Ishikawa (cell line): ENCODE results near the gene MOB3B.

Experiments
- CEBPB ChIP-seq: IDR thresholded peaks from 2 replicates; pipeline ENCODE4 v1.6.1; 2012
- CREB1 ChIP-seq: IDR thresholded peaks from 2 replicates; pipeline ENCODE4 v1.6.1; 2012; ENCODE audit warnings: low read depth
- EGR1 ChIP-seq: IDR thresholded peaks from 2 replicates; pipeline ENCODE4 v1.6.1; 2012
- EP300 ChIP-seq: IDR thresholded peaks from 2 replicates; pipeline ENCODE4 v1.6.1; 2012; ENCODE audit warnings: borderline replicate concordance
- FOXM1 ChIP-seq: IDR thresholded peaks from 2 replicates; pipeline ENCODE4 v1.6.1; 2012; ENCODE audit warnings: low read depth, borderline replicate concordance
- MAX ChIP-seq: IDR thresholded peaks from 2 replicates; pipeline ENCODE4 v1.6.1; 2012
- NFIC ChIP-seq: IDR thresholded peaks from 2 replicates; pipeline ENCODE4 v1.6.1; 2012
- RAD21 ChIP-seq: IDR thresholded peaks from 2 replicates; pipeline ENCODE4 v1.6.1; 2012; ENCODE audit warnings: low read depth
- TAF1 ChIP-seq: IDR thresholded peaks from 2 replicates; pipeline ENCODE4 v1.6.1; 2012; ENCODE audit warnings: low read depth, mild to moderate bottlenecking
- TCF12 ChIP-seq: IDR thresholded peaks from 2 replicates; pipeline ENCODE4 v1.6.1; 2012; ENCODE audit warnings: low read depth
- TEAD4 ChIP-seq: IDR thresholded peaks from 2 replicates; pipeline ENCODE4 v1.6.1; 2012
- USF1 ChIP-seq: IDR thresholded peaks from 2 replicates; pipeline ENCODE4 v1.6.1; 2012
- YY1 ChIP-seq: IDR thresholded peaks from 2 replicates; pipeline ENCODE4 v1.6.1; 2012; ENCODE audit warnings: low read depth
- ZBTB7A ChIP-seq: IDR thresholded peaks from 2 replicates; pipeline ENCODE4 v1.6.1; 2012; ENCODE audit warnings: low read depth
- TF ChIP-seq, protein P1 (sequence below): IDR thresholded peaks from 2 replicates; pipeline ENCODE4 v1.6.1; 2012; ENCODE audit warnings: low read depth, mild to moderate bottlenecking

Gene MOB3B

GRCh38 chr9:27519466-27520465 lies 9.8 kb downstream of the MOB3B start:
- no peak for TF ChIP-seq EP300
- TF ChIP-seq ZBTB7A = no peak
- TF ChIP-seq MAX = no peak
- TF ChIP-seq NFIC = no peak
- TF ChIP-seq TCF12 = no peak
- no peak for TF ChIP-seq EGR1
- TF ChIP-seq CREB1 = no peak
- TF ChIP-seq RAD21 = no peak

DNA sequence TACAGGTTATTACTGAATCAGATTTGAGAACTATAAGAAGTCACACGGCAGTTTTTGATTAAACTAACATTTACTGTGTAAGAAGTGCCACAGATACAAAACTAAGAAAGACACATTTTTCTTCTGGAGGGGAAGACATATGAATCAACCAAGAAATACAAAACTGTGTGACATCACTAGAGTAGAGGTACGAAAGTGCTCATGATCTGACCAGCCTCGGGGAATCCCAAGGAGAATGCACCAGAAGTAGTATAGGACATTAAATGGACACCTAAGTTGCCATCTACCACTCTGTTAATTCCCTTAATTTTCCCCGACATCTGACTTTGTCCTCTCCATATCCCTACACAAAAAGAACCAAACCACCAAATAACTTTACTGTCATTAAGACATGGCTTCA lies 10.8 kb downstream of the MOB3B start:
- no peak for TF ChIP-seq TEAD4
- no peak for TF ChIP-seq ZBTB7A
- no peak for TF ChIP-seq FOXM1
- TF ChIP-seq CREB1 = no peak
- no peak for TF ChIP-seq MAX
- no peak for TF ChIP-seq TCF12
- TF ChIP-seq RAD21 = no peak
- TF ChIP-seq NFIC = no peak
- TF ChIP-seq YY1 = no peak
- no peak for TF ChIP-seq EP300
- no peak for TF ChIP-seq TAF1
- TF ChIP-seq, protein P1, sequence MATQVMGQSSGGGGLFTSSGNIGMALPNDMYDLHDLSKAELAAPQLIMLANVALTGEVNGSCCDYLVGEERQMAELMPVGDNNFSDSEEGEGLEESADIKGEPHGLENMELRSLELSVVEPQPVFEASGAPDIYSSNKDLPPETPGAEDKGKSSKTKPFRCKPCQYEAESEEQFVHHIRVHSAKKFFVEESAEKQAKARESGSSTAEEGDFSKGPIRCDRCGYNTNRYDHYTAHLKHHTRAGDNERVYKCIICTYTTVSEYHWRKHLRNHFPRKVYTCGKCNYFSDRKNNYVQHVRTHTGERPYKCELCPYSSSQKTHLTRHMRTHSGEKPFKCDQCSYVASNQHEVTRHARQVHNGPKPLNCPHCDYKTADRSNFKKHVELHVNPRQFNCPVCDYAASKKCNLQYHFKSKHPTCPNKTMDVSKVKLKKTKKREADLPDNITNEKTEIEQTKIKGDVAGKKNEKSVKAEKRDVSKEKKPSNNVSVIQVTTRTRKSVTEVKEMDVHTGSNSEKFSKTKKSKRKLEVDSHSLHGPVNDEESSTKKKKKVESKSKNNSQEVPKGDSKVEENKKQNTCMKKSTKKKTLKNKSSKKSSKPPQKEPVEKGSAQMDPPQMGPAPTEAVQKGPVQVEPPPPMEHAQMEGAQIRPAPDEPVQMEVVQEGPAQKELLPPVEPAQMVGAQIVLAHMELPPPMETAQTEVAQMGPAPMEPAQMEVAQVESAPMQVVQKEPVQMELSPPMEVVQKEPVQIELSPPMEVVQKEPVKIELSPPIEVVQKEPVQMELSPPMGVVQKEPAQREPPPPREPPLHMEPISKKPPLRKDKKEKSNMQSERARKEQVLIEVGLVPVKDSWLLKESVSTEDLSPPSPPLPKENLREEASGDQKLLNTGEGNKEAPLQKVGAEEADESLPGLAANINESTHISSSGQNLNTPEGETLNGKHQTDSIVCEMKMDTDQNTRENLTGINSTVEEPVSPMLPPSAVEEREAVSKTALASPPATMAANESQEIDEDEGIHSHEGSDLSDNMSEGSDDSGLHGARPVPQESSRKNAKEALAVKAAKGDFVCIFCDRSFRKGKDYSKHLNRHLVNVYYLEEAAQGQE = no peak
- TF ChIP-seq CEBPB = no peak

DNA sequence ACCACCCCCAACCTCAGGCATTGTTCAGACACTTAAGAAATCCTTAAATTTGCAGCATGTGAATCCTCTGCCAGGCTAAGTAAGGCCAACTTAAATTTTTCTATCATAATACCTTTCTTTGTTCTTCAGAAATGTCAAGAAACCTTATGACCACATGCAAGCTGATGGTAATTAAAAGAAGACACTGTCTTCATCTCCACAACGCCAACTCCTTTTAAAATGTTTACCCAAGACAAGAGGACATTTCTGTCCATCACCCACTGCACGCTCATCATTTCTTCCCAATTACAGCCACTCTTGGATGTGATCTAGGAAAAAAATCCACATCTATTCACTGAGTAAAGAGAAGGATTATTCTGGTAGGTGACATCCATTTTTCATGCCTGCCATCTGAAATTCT lies 11.6 kb downstream of the MOB3B start:
- no peak for TF ChIP-seq CEBPB

DNA sequence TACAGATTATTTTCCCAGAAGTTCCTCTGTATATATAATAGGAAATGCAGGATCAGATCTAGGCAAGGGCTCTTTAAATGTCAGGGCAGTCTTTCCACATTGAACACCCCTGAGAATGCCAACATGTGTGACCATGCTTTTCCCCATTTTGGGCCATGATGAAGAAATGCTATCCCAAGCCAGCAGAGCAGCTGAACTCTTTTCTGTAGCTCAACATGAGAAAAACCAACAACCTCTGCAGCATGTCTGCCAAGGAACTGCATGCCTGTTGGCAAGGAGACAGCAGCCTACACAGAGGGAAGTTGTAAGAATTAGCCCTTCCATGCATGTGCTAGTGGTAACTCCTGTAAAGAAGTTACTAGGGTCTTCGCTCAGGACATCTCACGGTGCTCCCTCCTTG lies 15.1 kb downstream of the MOB3B start:
- TF ChIP-seq TEAD4 = no peak
- TF ChIP-seq NFIC = no peak
- TF ChIP-seq TAF1 = no peak
- TF ChIP-seq FOXM1 = no peak
- TF ChIP-seq, protein P1 = no peak
- TF ChIP-seq CREB1 = no peak
- no peak for TF ChIP-seq YY1
- TF ChIP-seq EP300 = no peak
- TF ChIP-seq CEBPB = no peak
- no peak for TF ChIP-seq EGR1
- no peak for TF ChIP-seq TCF12
- TF ChIP-seq MAX = no peak
- no peak for TF ChIP-seq RAD21
- TF ChIP-seq ZBTB7A = no peak
- no peak for TF ChIP-seq USF1

DNA sequence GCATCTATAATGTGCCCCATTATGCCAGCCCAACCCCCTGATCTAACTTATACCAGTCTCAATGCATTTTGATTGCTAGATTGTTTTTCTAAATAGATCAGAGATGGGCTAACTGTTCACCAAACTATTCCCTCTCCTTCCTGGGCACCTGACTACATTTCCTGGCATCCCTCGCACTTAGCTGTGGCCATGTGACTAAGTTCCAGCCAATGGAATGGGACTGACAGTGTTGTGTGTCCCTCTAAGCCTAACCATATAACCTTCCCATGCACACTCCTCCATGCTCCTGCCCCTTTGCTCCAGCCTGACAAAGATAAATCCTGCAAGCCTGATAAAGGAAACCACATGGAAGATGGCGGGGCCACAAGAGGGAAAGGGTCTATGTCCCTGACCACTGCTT lies 17.8 kb downstream of the MOB3B start:
- peak; percentile 71 for TF ChIP-seq USF1
- TF ChIP-seq TEAD4 = no peak
- TF ChIP-seq YY1 = no peak

DNA sequence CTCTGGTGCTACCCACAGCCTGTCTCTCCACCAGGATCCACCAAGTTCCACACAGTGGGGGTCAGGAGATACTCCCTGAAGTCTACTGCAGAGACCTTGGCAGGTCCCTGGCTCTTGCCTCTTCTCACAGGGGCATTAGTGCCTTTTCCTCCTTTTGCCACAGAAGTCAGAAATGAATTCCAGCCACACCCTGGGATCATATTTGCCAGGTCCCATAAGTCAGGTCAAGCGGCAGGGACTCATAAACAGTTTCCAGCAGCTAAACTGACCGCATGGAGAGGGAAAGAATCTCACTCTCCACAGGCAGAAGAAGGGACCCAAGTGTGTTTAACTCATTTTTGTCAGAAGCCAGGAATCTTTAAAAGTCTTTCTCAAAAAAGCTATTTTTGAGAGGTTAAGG lies 18.8 kb downstream of the MOB3B start:
- TF ChIP-seq YY1 (no peak), TAF1 (no peak), RAD21 (no peak), FOXM1 (no peak)
